Measurements from ENCODE around the gene AFF1.

The AFF1 gene

DNA sequence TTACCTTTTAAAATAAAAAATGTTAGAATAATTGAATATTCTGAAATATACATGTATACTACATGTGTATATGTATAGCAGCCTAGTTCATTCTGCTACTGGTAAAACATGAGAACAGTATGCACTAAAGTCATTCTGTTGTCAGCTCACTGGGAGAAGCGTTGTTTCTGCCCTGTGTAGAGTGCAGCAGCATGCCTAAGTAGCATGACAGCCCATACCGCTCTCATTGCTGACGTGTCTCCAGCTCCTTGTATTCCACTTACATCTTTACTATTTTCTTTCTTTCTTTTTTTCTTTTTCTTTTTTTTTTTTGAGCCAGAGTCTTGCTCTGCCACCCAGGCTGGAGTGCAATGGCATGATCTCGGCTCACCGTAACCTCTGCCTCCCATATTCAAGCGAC, 194.9 kb downstream of the AFF1 start:
- no peak for DNase-seq (ENCODE audit: low spot score)
- TF ChIP-seq CTCF (IDR thresholded peaks at IDR 0.05; ENCODE audit: borderline replicate concordance, control extremely low read depth, extremely low read depth, insufficient read depth, missing control alignments): no peak
- in situ Hi-C loops (cut with MboI; ENCODE audit: low sequenced_read_pairs, unreplicated experiment): no loop called here

DNA sequence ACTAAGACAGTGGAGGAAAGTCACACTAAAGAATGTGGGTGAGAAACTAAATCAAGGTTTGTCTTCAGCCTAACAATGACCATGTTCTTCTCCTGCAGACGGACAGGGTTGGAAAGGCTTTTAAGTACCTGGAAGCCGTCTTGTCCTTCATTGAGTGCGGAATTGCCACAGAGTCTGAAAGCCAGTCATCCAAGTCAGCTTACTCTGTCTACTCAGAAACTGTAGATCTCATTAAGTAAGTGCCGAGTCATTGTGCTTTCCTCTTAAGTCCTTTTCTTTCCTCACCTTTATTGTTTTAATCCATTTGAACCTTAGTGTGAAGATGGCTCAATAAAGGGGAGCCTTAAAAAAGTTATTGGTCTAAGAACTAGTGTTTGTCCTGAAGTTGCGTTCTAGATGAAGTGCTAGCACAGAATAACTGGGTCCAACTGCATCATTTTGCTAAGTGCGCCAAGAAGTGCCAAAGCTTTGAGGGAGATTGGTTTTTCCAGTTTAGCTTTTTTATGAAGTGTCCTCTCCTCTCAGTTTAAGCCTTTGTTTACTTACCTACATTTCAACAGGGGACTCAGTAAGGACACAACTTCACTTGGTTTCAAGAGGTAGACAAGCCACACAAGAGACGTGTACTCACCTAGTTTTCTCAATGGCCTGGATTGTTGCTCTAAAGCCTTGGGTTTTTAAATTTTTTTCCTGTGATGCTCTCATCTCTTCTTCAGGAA, 196.3 kb downstream of the AFF1 start:
- in situ Hi-C loops (cut with MboI; ENCODE audit: low sequenced_read_pairs, unreplicated experiment): no loop called here
- DNase-seq (ENCODE audit: low spot score): no peak
- TF ChIP-seq CTCF (IDR thresholded peaks at IDR 0.05; ENCODE audit: borderline replicate concordance, control extremely low read depth, extremely low read depth, insufficient read depth, missing control alignments): peak; percentile 0

- TF ChIP-seq CTCF (IDR thresholded peaks at IDR 0.05; ENCODE audit: borderline replicate concordance, control extremely low read depth, extremely low read depth, insufficient read depth, missing control alignments): no peak
- in situ Hi-C loops (cut with MboI; ENCODE audit: low sequenced_read_pairs, unreplicated experiment): no loop called here
- no peak for DNase-seq (ENCODE audit: low spot score)
Observed at GRCh38 chr4:87132035-87132434, 197.2 kb downstream of the AFF1 start.

DNA sequence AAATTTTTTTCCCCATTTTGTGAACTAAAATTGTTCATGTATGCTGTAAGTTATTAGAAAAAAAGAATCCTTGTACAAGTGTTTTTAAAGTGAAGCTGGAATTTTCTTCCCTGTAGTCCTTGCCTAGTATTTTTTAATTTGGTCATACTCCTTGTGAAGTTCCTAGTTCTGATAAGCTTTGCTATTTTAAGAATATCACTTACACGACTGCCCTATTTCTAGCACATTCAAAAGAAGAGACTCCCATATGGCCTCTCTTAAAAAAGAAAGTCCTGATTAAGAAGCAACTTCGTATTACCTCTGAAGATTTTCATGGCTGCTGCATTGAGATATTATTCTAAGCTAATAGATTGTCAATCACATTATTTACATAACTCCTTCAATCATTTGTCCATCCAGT, 198.4 kb downstream of the AFF1 start:
- in situ Hi-C loops (cut with MboI; ENCODE audit: low sequenced_read_pairs, unreplicated experiment): no loop called here
- TF ChIP-seq CTCF (IDR thresholded peaks at IDR 0.05; ENCODE audit: borderline replicate concordance, control extremely low read depth, extremely low read depth, insufficient read depth, missing control alignments): no peak
- no peak for DNase-seq (ENCODE audit: low spot score)

GRCh38 chr4:87134122-87134521, 199.3 kb downstream of the AFF1 start:
- no peak for TF ChIP-seq CTCF (IDR thresholded peaks at IDR 0.05; ENCODE audit: borderline replicate concordance, control extremely low read depth, extremely low read depth, insufficient read depth, missing control alignments)
- DNase-seq (ENCODE audit: low spot score): no peak
- in situ Hi-C loops (cut with MboI; ENCODE audit: low sequenced_read_pairs, unreplicated experiment): no loop called here

- TF ChIP-seq CTCF (IDR thresholded peaks at IDR 0.05; ENCODE audit: borderline replicate concordance, control extremely low read depth, extremely low read depth, insufficient read depth, missing control alignments): no peak
- in situ Hi-C loops (cut with MboI; ENCODE audit: low sequenced_read_pairs, unreplicated experiment): no loop called here
- no peak for DNase-seq (ENCODE audit: low spot score)
Observed at GRCh38 chr4:87141428-87141827, 206.6 kb downstream of the AFF1 start.
